ENCODE results near the gene CPE. TPM values are rescaled to one million over a fixed set of nuclear protein-coding genes. Genes with fewer than 3 reads are reported as not detected.

The CPE gene
- polyA plus RNA-seq, 1 of the 3 experiments (the other 2 are of a cell fraction) = 18.2 TPM

DNA sequence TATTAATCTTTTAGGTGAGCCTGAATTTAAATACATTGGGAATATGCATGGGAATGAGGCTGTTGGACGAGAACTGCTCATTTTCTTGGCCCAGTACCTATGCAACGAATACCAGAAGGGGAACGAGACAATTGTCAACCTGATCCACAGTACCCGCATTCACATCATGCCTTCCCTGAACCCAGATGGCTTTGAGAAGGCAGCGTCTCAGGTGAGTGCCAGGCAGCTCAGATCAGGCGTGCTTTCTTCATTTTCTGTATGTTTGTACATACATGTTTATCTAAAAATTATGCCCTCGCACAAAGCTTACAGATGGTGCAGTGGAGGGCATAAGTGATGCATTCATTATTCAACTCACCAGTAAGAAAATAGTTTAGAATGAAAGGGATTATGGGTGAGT lies 85.6 kb downstream of the CPE start:
- H3F3A ChIP-seq (replicated peaks; ENCODE audit: insufficient read depth) = no peaks in the 10 kb centered on the region
- no peak for DNase-seq
- H3K36me3 ChIP-seq (replicated peaks in 1 of 2; ENCODE audit: control insufficient read depth in 1 of 2, insufficient read depth in 2 of 2, low read length in 1 of 2) = peaks cover 0 to 5% of the 10 kb centered on the region in 2 experiments
- no peaks in the 10 kb centered on the region; the same call in 1 of the 2 replicates for H3K27me3 ChIP-seq (ENCODE audit: insufficient read depth)
- H3K9me2 ChIP-seq = no peaks in the 10 kb centered on the region
- no peak overlapping the region for H3K4me3 ChIP-seq (ENCODE audit: low read depth in 2 of 2, low read length in 1 of 2)
- no peak overlapping the region; a peak in 1 of 4 replicates for H3K27ac ChIP-seq (ENCODE audit: low read depth in 2 of 2, low read length in 1 of 2)
- peaks cover 0 to 3% of the 10 kb centered on the region in 2 experiments; a peak in 1 of 4 replicates for H3K4me1 ChIP-seq (ENCODE audit: control insufficient read depth in 1 of 2, insufficient read depth in 2 of 2, low read depth in 1 of 2, low read length in 1 of 2)
- H2AFZ ChIP-seq (ENCODE audit: low read depth) = no peak overlapping the region
- 53% methylated on average over 7 of the region's 7 CpGs for WGBS (ENCODE audit: low lambda C conversion rate)
- ChIA-PET POLR2A (no interaction called here), CTCF (interaction anchor here (0.6 to 6.7 kb wide), 24 partner anchors 9 to 377 kb away, joined by 3 to 51 read pairs (median 3); partner anchors contain the start of genes CPE and TMEM192)
- no peaks in the 10 kb centered on the region for H3K79me2 ChIP-seq (ENCODE audit: insufficient read depth)
- H3K4me2 ChIP-seq = no peak overlapping the region
- H3K9ac ChIP-seq = no peak overlapping the region
- no peaks in the 10 kb centered on the region for H4K20me1 ChIP-seq (ENCODE audit: insufficient read depth)
- H3K9me3 ChIP-seq = no peaks in the 10 kb centered on the region
- TF ChIP-seq GABPA (IDR thresholded peaks at IDR 0.05; ENCODE audit: low read depth) (no peak), TAF1 (IDR thresholded peaks at IDR 0.05; ENCODE audit: borderline replicate concordance, low read depth, low read length) (no peak), RAD21 (IDR thresholded peaks at IDR 0.05; ENCODE audit: low read length) (no peak), CHD2 (IDR thresholded peaks at IDR 0.05; ENCODE audit: low read length, partially characterized antibody) (no peak), FOXJ3 (CRISPR knock-in tag; IDR thresholded peaks at IDR 0.05) (no peak), JUND (IDR thresholded peaks at IDR 0.05) (no peak)

DNA sequence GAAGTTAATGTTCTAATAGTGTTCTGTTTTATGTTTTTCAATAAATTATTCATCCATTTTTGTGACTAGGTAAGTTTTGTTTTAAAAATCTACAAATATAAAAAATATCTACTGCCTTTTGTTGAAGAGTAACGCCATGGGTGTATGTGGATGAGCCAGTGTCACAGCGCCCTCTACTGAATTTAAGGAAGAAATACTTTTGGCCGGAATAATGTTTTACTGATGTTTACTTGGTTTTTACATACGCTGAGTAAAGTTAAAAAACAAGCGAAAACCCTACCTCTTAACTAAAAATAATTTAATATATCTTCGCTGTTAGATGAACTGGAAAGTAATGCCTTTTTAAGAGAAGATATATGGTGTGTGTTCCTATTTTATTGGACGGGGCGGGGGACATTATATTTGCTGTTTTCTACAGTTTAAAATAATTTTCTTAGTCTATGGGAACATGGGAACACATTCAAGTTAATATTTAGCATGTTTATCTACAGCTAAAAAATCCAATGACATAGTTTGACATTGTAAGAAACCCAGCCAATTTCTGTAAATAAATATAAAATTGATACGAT lies 86.1 kb downstream of the CPE start:
- no peak overlapping the region for H3K27ac ChIP-seq (ENCODE audit: low read depth in 2 of 2, low read length in 1 of 2)
- H3K9me3 ChIP-seq = no peaks in the 10 kb centered on the region
- peaks cover 0 to 3% of the 10 kb centered on the region in 2 experiments; a peak in 1 of 4 replicates for H3K4me1 ChIP-seq (ENCODE audit: control insufficient read depth in 1 of 2, insufficient read depth in 2 of 2, low read depth in 1 of 2, low read length in 1 of 2)
- peak; percentile 54 for DNase-seq
- POLR2A ChIA-PET = no interaction called here
- no peaks in the 10 kb centered on the region for H3K9me2 ChIP-seq
- H3K4me3 ChIP-seq (ENCODE audit: low read depth in 2 of 2, low read length in 1 of 2) = peak overlapping the region in 1 of 2 experiments; percentile 12; a peak in 1 of 4 replicates
- no peak overlapping the region for H3K9ac ChIP-seq
- H4K20me1 ChIP-seq (ENCODE audit: insufficient read depth) = no peaks in the 10 kb centered on the region
- peaks cover 0 to 5% of the 10 kb centered on the region in 2 experiments for H3K36me3 ChIP-seq (replicated peaks in 1 of 2; ENCODE audit: control insufficient read depth in 1 of 2, insufficient read depth in 2 of 2, low read length in 1 of 2)
- no peaks in the 10 kb centered on the region for H3F3A ChIP-seq (replicated peaks; ENCODE audit: insufficient read depth)
- TF ChIP-seq RAD21 (IDR thresholded peaks at IDR 0.05; ENCODE audit: low read length) (peak; percentile 96), YY1 (IDR thresholded peaks at IDR 0.05; ENCODE audit: low read depth) (no peak), GABPA (IDR thresholded peaks at IDR 0.05; ENCODE audit: low read depth) (no peak), SMC3 (IDR thresholded peaks at IDR 0.05; ENCODE audit: low read depth, low read length) (peak; percentile 86), TAF1 (IDR thresholded peaks at IDR 0.05; ENCODE audit: borderline replicate concordance, low read depth, low read length) (no peak), RXRA (IDR thresholded peaks at IDR 0.05; ENCODE audit: borderline replicate concordance, low read depth) (no peak)
- TF ChIP-seq, protein P1, sequence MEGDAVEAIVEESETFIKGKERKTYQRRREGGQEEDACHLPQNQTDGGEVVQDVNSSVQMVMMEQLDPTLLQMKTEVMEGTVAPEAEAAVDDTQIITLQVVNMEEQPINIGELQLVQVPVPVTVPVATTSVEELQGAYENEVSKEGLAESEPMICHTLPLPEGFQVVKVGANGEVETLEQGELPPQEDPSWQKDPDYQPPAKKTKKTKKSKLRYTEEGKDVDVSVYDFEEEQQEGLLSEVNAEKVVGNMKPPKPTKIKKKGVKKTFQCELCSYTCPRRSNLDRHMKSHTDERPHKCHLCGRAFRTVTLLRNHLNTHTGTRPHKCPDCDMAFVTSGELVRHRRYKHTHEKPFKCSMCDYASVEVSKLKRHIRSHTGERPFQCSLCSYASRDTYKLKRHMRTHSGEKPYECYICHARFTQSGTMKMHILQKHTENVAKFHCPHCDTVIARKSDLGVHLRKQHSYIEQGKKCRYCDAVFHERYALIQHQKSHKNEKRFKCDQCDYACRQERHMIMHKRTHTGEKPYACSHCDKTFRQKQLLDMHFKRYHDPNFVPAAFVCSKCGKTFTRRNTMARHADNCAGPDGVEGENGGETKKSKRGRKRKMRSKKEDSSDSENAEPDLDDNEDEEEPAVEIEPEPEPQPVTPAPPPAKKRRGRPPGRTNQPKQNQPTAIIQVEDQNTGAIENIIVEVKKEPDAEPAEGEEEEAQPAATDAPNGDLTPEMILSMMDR (IDR thresholded peaks at IDR 0.05) = peak; percentile 90
- TF ChIP-seq, protein P2, sequence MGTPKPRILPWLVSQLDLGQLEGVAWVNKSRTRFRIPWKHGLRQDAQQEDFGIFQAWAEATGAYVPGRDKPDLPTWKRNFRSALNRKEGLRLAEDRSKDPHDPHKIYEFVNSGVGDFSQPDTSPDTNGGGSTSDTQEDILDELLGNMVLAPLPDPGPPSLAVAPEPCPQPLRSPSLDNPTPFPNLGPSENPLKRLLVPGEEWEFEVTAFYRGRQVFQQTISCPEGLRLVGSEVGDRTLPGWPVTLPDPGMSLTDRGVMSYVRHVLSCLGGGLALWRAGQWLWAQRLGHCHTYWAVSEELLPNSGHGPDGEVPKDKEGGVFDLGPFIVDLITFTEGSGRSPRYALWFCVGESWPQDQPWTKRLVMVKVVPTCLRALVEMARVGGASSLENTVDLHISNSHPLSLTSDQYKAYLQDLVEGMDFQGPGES (IDR thresholded peaks at IDR 0.05; ENCODE audit: low read depth, low read length) = no peak
- WGBS (ENCODE audit: low lambda C conversion rate) = 29% methylated on average over 9 of the region's 9 CpGs
- no peaks in the 10 kb centered on the region for H3K79me2 ChIP-seq (ENCODE audit: insufficient read depth)
- CTCF ChIA-PET = interaction anchor here (0.6 to 6.7 kb wide), 23 partner anchors 9 to 352 kb away, joined by 3 to 51 read pairs (median 3); partner anchors contain the start of genes CPE and TMEM192
- no peak overlapping the region for H2AFZ ChIP-seq (ENCODE audit: low read depth)
- H3K4me2 ChIP-seq = no peak overlapping the region
- no peaks in the 10 kb centered on the region; the same call in 1 of the 2 replicates for H3K27me3 ChIP-seq (ENCODE audit: insufficient read depth)
